ENCODE measurements around the gene MYO1D.

DNA sequence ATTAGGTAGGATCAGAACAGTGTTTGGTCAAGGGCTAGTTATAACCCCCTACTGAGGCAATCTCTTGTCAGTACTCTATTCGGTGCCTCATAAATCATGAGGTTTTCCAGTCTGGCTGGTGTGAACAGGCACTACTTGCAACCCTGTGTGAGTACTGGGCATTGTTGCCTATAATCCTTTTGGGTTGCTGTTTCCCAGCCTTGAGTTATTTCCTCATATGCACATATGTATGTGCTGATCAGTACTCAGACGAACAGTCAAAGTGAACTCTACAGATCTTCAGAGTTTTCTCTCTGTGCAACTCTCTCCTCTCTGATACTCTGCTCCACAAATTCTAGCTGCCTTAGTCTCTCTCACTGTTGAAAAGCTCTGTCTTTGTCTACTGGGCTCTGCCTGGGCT, 225.8 kb downstream of the MYO1D start:
- TF ChIP-seq POLR2AphosphoS5 (IDR thresholded peaks at IDR 0.05) (no peak), POLR2A (IDR thresholded peaks at IDR 0.05) (no peak), EP300 (IDR thresholded peaks at IDR 0.05) (no peak)
- TF ChIP-seq, protein P1, sequence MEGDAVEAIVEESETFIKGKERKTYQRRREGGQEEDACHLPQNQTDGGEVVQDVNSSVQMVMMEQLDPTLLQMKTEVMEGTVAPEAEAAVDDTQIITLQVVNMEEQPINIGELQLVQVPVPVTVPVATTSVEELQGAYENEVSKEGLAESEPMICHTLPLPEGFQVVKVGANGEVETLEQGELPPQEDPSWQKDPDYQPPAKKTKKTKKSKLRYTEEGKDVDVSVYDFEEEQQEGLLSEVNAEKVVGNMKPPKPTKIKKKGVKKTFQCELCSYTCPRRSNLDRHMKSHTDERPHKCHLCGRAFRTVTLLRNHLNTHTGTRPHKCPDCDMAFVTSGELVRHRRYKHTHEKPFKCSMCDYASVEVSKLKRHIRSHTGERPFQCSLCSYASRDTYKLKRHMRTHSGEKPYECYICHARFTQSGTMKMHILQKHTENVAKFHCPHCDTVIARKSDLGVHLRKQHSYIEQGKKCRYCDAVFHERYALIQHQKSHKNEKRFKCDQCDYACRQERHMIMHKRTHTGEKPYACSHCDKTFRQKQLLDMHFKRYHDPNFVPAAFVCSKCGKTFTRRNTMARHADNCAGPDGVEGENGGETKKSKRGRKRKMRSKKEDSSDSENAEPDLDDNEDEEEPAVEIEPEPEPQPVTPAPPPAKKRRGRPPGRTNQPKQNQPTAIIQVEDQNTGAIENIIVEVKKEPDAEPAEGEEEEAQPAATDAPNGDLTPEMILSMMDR (IDR thresholded peaks at IDR 0.05): no peak
